Sigmoid colon (tissue), 7 donors: ENCODE data around the gene SMIM44. TPM values are rescaled to one million over a fixed set of nuclear protein-coding genes. Genes with fewer than 3 reads are reported as not detected.

Source experiments
- DNase-seq: peaks from one replicate; pipeline ENCODE4 v3.0.0-alpha.2; 2019
- H3K27ac ChIP-seq, 4 donors: fragments of 200-600 bp; sonication (generic); one replicate each; pipeline ENCODE4 v1.5.1; 2016 to 2019; ENCODE audit warnings: mild to moderate bottlenecking in 1 of 4
- H3K27me3 ChIP-seq, 3 donors: fragments of 200-600 bp; sonication (generic); one replicate each; pipeline ENCODE4 v1.5.1; 2019; ENCODE audit warnings: mild to moderate bottlenecking in 1 of 3
- H3K36me3 ChIP-seq, 4 donors: fragments of 200-600 bp; sonication (generic); one replicate each; pipeline ENCODE4 v1.5.1; 2016 to 2019
- H3K4me1 ChIP-seq, 4 donors: fragments of 200-600 bp; sonication (generic); one replicate each; pipeline ENCODE4 v1.5.1; 2017 to 2019
- H3K4me3 ChIP-seq, 4 donors: fragments of 200-600 bp; sonication (generic); one replicate each; pipeline ENCODE4 v1.5.1; 2017 to 2019; ENCODE audit warnings: mild to moderate bottlenecking in 2 of 4, moderate library complexity in 1 of 4
- H3K9me3 ChIP-seq, 4 donors: fragments of 200-600 bp in 3 of 4; sonication (generic) in 3 of 4; one replicate each; pipeline versions ENCODE4 v1.5.1 to v1.6.1; 2013 to 2019
- EP300 ChIP-seq, 4 donors: sonication (generic); formaldehyde crosslinking; IDR thresholded peaks; one replicate each; pipeline ENCODE4 v1.6.1; 2017; ENCODE audit warnings: antibody characterized with exemption in 4 of 4
- POLR2A ChIP-seq, 2 donors: fragments of 450-650 bp; IDR thresholded peaks; one replicate each; pipeline ENCODE4 v1.6.1; 2016; ENCODE audit warnings: antibody characterized with exemption in 2 of 2, mild to moderate bottlenecking in 2 of 2, moderate library complexity in 2 of 2
- POLR2AphosphoS5 ChIP-seq, 4 donors: sonication (generic); formaldehyde crosslinking; IDR thresholded peaks; one replicate each; pipeline ENCODE4 v1.6.1; 2017; ENCODE audit warnings: antibody characterized with exemption in 4 of 4
- WGBS, 2 donors: extraction: QIAGEN DNeasy Blood & Tissue Kit; methylation state at CpG; one replicate each; pipeline ENCODE4 v1.1.7; 2013; 5-methylcytosine and 5-hydroxymethylcytosine counted together
- intact Hi-C: fragments of 100-400 bp; cut with DNase I; formaldehyde crosslinking; loops from one replicate; pipeline ENCODE4 v1.15.1; 2023
- polyA plus RNA-seq, 3 donors: library from polyadenylated mRNA; stranded (reverse); fragments of 200-250 nt; gene quantifications; one replicate each; pipeline ENCODE4 v1.2.3, GENCODE V29; 2013
- total RNA-seq, 4 donors: library from RNA; depleted of rRNA; stranded (reverse); fragments of >200 nt; gene quantifications; one replicate each; pipeline ENCODE4 v1.1.0, GENCODE V29; 2016
- TF ChIP-seq, protein P1 (sequence below), 4 experiments: fragments of 450-650 bp in 3 of 4; fragments of 200-600 bp in 1 of 4; IDR thresholded peaks; one replicate each; pipeline ENCODE4 v1.5.1; 2016 to 2019; ENCODE audit warnings: antibody characterized with exemption in 4 of 4, mild to moderate bottlenecking in 3 of 4, moderate library complexity in 2 of 4
- donor health status: healthy with polysubstance abuse.
- donor health status: Bipolar disorder and iron deficiency.
- donor health status: healthy.

The SMIM44 gene
- total and polyA plus RNA-seq, 7 donors, result 2.9 TPM; not detected in 6

GRCh38 chr19:3514930-3515329 is 31.7 kb upstream of the SMIM44 start:
- H3K9me3 ChIP-seq, result no peaks in the 10 kb centered on the region
- 88 to 92% methylated on average over 12 of the region's 12 CpGs for WGBS, 2 donors
- intact Hi-C loops, result no loop called here
- H3K4me3 ChIP-seq, result no peak overlapping the region
- H3K36me3 ChIP-seq, result peaks cover 0 to 10% (median 2%) of the 10 kb centered on the region in 4 donors
- no peak overlapping the region for H3K27ac ChIP-seq
- TF ChIP-seq, protein P1, sequence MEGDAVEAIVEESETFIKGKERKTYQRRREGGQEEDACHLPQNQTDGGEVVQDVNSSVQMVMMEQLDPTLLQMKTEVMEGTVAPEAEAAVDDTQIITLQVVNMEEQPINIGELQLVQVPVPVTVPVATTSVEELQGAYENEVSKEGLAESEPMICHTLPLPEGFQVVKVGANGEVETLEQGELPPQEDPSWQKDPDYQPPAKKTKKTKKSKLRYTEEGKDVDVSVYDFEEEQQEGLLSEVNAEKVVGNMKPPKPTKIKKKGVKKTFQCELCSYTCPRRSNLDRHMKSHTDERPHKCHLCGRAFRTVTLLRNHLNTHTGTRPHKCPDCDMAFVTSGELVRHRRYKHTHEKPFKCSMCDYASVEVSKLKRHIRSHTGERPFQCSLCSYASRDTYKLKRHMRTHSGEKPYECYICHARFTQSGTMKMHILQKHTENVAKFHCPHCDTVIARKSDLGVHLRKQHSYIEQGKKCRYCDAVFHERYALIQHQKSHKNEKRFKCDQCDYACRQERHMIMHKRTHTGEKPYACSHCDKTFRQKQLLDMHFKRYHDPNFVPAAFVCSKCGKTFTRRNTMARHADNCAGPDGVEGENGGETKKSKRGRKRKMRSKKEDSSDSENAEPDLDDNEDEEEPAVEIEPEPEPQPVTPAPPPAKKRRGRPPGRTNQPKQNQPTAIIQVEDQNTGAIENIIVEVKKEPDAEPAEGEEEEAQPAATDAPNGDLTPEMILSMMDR (IDR thresholded peaks at IDR 0.05), result no peak
- TF ChIP-seq POLR2A (IDR thresholded peaks at IDR 0.05) (no peak), POLR2AphosphoS5 (IDR thresholded peaks at IDR 0.05) (no peak), EP300 (IDR thresholded peaks at IDR 0.05) (no peak)
- no peaks in the 10 kb centered on the region for H3K27me3 ChIP-seq
- peaks cover 0 to 63% (median 26%) of the 10 kb centered on the region in 4 donors for H3K4me1 ChIP-seq
- DNase-seq, result no peak

GRCh38 chr19:3513229-3514140 is 30.2 kb upstream of the SMIM44 start:
- DNase-seq, result no peak
- 87 to 91% methylated on average over 23 of the region's 23 CpGs for WGBS, 2 donors
- H3K36me3 ChIP-seq, result peaks cover 0 to 5% (median 2%) of the 10 kb centered on the region in 4 donors
- H3K27ac ChIP-seq, result no peak overlapping the region
- H3K9me3 ChIP-seq, result no peaks in the 10 kb centered on the region
- peaks cover 0 to 78% (median 36%) of the 10 kb centered on the region in 4 donors for H3K4me1 ChIP-seq
- no peaks in the 10 kb centered on the region for H3K27me3 ChIP-seq
- intact Hi-C loops, result no loop called here
- H3K4me3 ChIP-seq, result no peak overlapping the region
- TF ChIP-seq EP300 (IDR thresholded peaks at IDR 0.05) (no peak), POLR2A (IDR thresholded peaks at IDR 0.05) (no peak), POLR2AphosphoS5 (IDR thresholded peaks at IDR 0.05) (no peak)
- TF ChIP-seq, protein P1 (IDR thresholded peaks at IDR 0.05), result no peak

DNA sequence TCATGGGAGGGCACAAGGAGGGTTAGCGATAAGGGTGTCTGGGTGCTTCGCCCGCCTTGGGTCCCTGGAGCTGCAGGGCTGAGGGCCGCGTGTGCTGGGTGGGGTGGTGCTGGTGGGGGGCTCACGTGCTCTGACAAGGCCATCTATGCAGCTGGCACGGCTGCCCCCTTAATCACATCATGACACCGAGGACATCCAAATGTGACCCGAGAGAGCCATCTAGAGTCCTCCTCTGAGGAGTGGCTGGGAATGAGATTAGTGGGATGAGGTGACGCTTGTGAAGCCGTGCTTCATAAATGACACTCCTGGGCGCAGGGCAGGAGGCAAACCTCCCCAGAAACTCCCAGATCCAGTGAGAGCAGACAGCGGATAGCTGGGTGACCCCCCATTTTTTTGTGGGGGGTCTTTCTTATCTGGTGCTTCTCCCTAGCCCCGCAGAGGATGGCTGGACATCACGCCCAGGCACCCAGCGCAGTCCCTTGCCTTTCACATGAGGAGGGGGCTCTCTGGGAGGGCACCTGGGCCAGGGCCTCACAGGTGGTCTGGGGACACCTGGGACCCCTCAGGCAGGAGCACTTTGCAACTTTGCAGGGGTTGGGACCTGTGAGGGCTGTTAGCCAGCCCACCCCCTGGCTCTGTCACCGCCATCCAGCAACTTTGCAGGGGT is 29.5 kb upstream of the SMIM44 start:
- WGBS, 2 donors, result 93 to 95% methylated on average over 17 of the region's 17 CpGs
- Histone ChIP-seq H3K4me3 (no peak overlapping the region), H3K36me3 (peaks cover 0 to 5% (median 2%) of the 10 kb centered on the region in 4 donors), H3K27me3 (no peaks in the 10 kb centered on the region), H3K9me3 (no peaks in the 10 kb centered on the region), H3K4me1 (peaks cover 0 to 83% (median 43%) of the 10 kb centered on the region in 4 donors), H3K27ac (no peak overlapping the region)
- intact Hi-C loops, result no loop called here
- no peak for TF ChIP-seq POLR2AphosphoS5 (IDR thresholded peaks at IDR 0.05)
- no peak for TF ChIP-seq POLR2A (IDR thresholded peaks at IDR 0.05)
- no peak for TF ChIP-seq EP300 (IDR thresholded peaks at IDR 0.05)
- TF ChIP-seq, protein P1 (IDR thresholded peaks at IDR 0.05), result no peak
- DNase-seq, result no peak

- peaks cover 0 to 86% (median 47%) of the 10 kb centered on the region in 4 donors for H3K4me1 ChIP-seq
- TF ChIP-seq, protein P1 (IDR thresholded peaks at IDR 0.05), result no peak
- TF ChIP-seq EP300 (IDR thresholded peaks at IDR 0.05), result no peak
- TF ChIP-seq POLR2AphosphoS5 (IDR thresholded peaks at IDR 0.05), result no peak
- TF ChIP-seq POLR2A (IDR thresholded peaks at IDR 0.05), result no peak
- peaks cover 0 to 5% (median 2%) of the 10 kb centered on the region in 4 donors for H3K36me3 ChIP-seq
- H3K4me3 ChIP-seq, result no peak overlapping the region
- intact Hi-C loops, result no loop called here
- H3K27ac ChIP-seq, result no peak overlapping the region
- 78 to 87% methylated on average over 26 of the region's 26 CpGs for WGBS, 2 donors
- H3K27me3 ChIP-seq, result no peaks in the 10 kb centered on the region
- DNase-seq, result no peak
- H3K9me3 ChIP-seq, result no peaks in the 10 kb centered on the region
Observed at GRCh38 chr19:3511506-3512251, 28.4 kb upstream of the SMIM44 start.
